Measurements from ENCODE around the gene COP1. TPM values are rescaled to one million over a fixed set of nuclear protein-coding genes. Genes with fewer than 3 reads are reported as not detected.

The COP1 gene
- polyA plus RNA-seq, 3 donors = 44.0 to 74.2 (median 68.6) TPM

GRCh38 chr1:175951627-175952026 lies 255.5 kb downstream of the COP1 start:
- intact Hi-C loops (cut with micrococcal nuclease) = no loop called here
- H3K79me2 ChIP-seq (ENCODE audit: insufficient read depth, low read length) = no peaks in the 10 kb centered on the region
- H3K9me3 ChIP-seq (replicated peaks in 1 of 2; ENCODE audit: control insufficient read depth in 1 of 2, insufficient read depth in 1 of 2, low read length in 2 of 2) = peaks cover 6 to 11% of the 10 kb centered on the region in 2 donors
- no peak overlapping the region for H3K27ac ChIP-seq (ENCODE audit: low read depth in 1 of 2, low read length in 2 of 2)
- no peak overlapping the region for H3K9ac ChIP-seq (ENCODE audit: insufficient read depth, low read length, poor library complexity, severe bottlenecking)
- no peak overlapping the region for H3K4me3 ChIP-seq (replicated peaks in 1 of 3; ENCODE audit: low read depth in 2 of 3, low read length in 3 of 3)
- Mint-ChIP-seq H3K36me3 (peaks cover 68 to 85% of the 10 kb centered on the region in 2 donors), H3K4me1 (no peaks in the 10 kb centered on the region), H3K27me3 (ENCODE audit: low read depth in 3 of 3) (no peaks in the 10 kb centered on the region), H3K9me3 (peaks cover 0 to 11% (median 8%) of the 10 kb centered on the region in 7 donors), H3K27ac (no peak overlapping the region), H3K4me3 (no peak overlapping the region)
- H4K20me1 ChIP-seq (ENCODE audit: insufficient read depth, low read length) = peaks cover 31% of the 10 kb centered on the region
- no peak for TF ChIP-seq CTCF (IDR thresholded peaks at IDR 0.05)
- no peaks in the 10 kb centered on the region for H3K4me1 ChIP-seq (ENCODE audit: control insufficient read depth in 1 of 2, insufficient read depth in 2 of 2, low read length in 2 of 2)
- DNase-seq = no peak
- H3K36me3 ChIP-seq (replicated peaks in 1 of 2; ENCODE audit: control insufficient read depth in 1 of 2, insufficient read depth in 2 of 2, low read length in 2 of 2) = peaks cover 44 to 77% of the 10 kb centered on the region in 2 donors
- no CpG with 5 or more reads among the region's 1 CpG for WGBS (ENCODE audit: insufficient coverage)
- no peak overlapping the region for H2AFZ ChIP-seq (ENCODE audit: insufficient read depth, low read depth, low read length, poor library complexity, severe bottlenecking)
- no peak overlapping the region for H3K4me2 ChIP-seq (replicated peaks; ENCODE audit: extremely low read depth, low read length, poor library complexity, severe bottlenecking)
- H3K27me3 ChIP-seq (ENCODE audit: control insufficient read depth in 2 of 2, insufficient read depth in 2 of 2, low read length in 2 of 2) = no peaks in the 10 kb centered on the region

GRCh38 chr1:175947771-175948170 lies 259.3 kb downstream of the COP1 start:
- intact Hi-C loops (cut with micrococcal nuclease) = no loop called here
- no peaks in the 10 kb centered on the region for H3K4me1 ChIP-seq (ENCODE audit: control insufficient read depth in 1 of 2, insufficient read depth in 2 of 2, low read length in 2 of 2)
- DNase-seq = no peak
- TF ChIP-seq CTCF (IDR thresholded peaks at IDR 0.05) = no peak
- H3K27me3 ChIP-seq (ENCODE audit: control insufficient read depth in 2 of 2, insufficient read depth in 2 of 2, low read length in 2 of 2) = no peaks in the 10 kb centered on the region
- Mint-ChIP-seq H3K4me3 (no peak overlapping the region), H3K27me3 (ENCODE audit: low read depth in 3 of 3) (no peaks in the 10 kb centered on the region), H3K9me3 (peaks cover 0 to 11% (median 8%) of the 10 kb centered on the region in 7 donors), H3K27ac (no peak overlapping the region), H3K4me1 (no peaks in the 10 kb centered on the region), H3K36me3 (peaks cover 68 to 83% of the 10 kb centered on the region in 2 donors)
- peaks cover 65 to 94% of the 10 kb centered on the region in 2 donors for H3K36me3 ChIP-seq (replicated peaks in 1 of 2; ENCODE audit: control insufficient read depth in 1 of 2, insufficient read depth in 2 of 2, low read length in 2 of 2)
- H3K4me3 ChIP-seq (replicated peaks in 1 of 3; ENCODE audit: low read depth in 2 of 3, low read length in 3 of 3) = no peak overlapping the region
- no peak overlapping the region for H3K4me2 ChIP-seq (replicated peaks; ENCODE audit: extremely low read depth, low read length, poor library complexity, severe bottlenecking)
- H3K79me2 ChIP-seq (ENCODE audit: insufficient read depth, low read length) = no peaks in the 10 kb centered on the region
- H3K27ac ChIP-seq (ENCODE audit: low read depth in 1 of 2, low read length in 2 of 2) = no peak overlapping the region
- no peak overlapping the region for H3K9ac ChIP-seq (ENCODE audit: insufficient read depth, low read length, poor library complexity, severe bottlenecking)
- H4K20me1 ChIP-seq (ENCODE audit: insufficient read depth, low read length) = peaks cover 24% of the 10 kb centered on the region
- peaks cover 6 to 11% of the 10 kb centered on the region in 2 donors for H3K9me3 ChIP-seq (replicated peaks in 1 of 2; ENCODE audit: control insufficient read depth in 1 of 2, insufficient read depth in 1 of 2, low read length in 2 of 2)
- H2AFZ ChIP-seq (ENCODE audit: insufficient read depth, low read depth, low read length, poor library complexity, severe bottlenecking) = no peak overlapping the region

Data from CD14-positive monocyte (primary cell).